Measurements from ENCODE around the gene PRKAG2. TPM values are rescaled to one million over a fixed set of nuclear protein-coding genes. Genes with fewer than 3 reads are reported as not detected.

The PRKAG2 gene
- total RNA-seq, 2 experiments from 2014 or later = 39.3 to 42.3 TPM

DNA sequence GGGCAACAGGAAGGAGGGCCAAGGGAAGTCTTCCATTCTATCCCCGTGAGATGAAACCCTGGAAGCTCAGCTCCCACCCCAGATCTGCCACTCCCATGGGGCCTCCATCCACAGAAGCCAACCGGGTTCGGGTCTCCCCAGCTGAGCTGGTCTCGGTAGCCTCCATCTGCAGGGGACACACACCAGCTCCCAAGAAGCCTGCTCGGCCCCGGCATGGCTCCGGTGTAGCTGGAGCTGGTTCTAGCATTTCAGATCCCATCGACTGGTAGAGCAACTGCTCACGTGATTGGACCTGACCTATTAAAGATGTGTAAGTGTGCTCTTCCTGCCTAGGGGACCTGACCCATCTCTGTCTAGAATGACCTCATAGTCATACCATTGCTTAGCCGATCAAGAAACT is 138.0 kb downstream of the PRKAG2 start:
- ChIA-PET POLR2A (no interaction called here), CTCF (no interaction called here)
- H3K4me1 Mint-ChIP-seq (ENCODE audit: low read depth) = peaks cover 12% of the 10 kb centered on the region
- Histone ChIP-seq H3K4me1 (ENCODE audit: insufficient read depth, low read length) (peaks cover 5% of the 10 kb centered on the region), H3K9me3 (ENCODE audit: control insufficient read depth in 1 of 2, insufficient read depth in 1 of 2, low read length in 2 of 2) (no peaks in the 10 kb centered on the region), H3K4me3 (ENCODE audit: low read length) (no peak overlapping the region), H3K27me3 (ENCODE audit: control insufficient read depth in 1 of 2, insufficient read depth in 2 of 2, low read length in 2 of 2) (no peaks in the 10 kb centered on the region), H3K36me3 (ENCODE audit: insufficient read depth, low read length) (no peaks in the 10 kb centered on the region), H3K27ac (ENCODE audit: low read depth in 1 of 2, low read length in 2 of 2) (no peak overlapping the region)
- no peak for DNase-seq
- TF ChIP-seq, protein P1, sequence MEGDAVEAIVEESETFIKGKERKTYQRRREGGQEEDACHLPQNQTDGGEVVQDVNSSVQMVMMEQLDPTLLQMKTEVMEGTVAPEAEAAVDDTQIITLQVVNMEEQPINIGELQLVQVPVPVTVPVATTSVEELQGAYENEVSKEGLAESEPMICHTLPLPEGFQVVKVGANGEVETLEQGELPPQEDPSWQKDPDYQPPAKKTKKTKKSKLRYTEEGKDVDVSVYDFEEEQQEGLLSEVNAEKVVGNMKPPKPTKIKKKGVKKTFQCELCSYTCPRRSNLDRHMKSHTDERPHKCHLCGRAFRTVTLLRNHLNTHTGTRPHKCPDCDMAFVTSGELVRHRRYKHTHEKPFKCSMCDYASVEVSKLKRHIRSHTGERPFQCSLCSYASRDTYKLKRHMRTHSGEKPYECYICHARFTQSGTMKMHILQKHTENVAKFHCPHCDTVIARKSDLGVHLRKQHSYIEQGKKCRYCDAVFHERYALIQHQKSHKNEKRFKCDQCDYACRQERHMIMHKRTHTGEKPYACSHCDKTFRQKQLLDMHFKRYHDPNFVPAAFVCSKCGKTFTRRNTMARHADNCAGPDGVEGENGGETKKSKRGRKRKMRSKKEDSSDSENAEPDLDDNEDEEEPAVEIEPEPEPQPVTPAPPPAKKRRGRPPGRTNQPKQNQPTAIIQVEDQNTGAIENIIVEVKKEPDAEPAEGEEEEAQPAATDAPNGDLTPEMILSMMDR (IDR thresholded peaks at IDR 0.05) = no peak
- H3K36me3 Mint-ChIP-seq (ENCODE audit: low read depth) = peaks cover 6% of the 10 kb centered on the region
- intact Hi-C loops (cut with DNase I, micrococcal nuclease) = no loop called here
- H3K27me3 Mint-ChIP-seq = no peaks in the 10 kb centered on the region
- no peak overlapping the region for H3K4me3 Mint-ChIP-seq
- no peaks in the 10 kb centered on the region for H3K9me3 Mint-ChIP-seq
- H3K27ac Mint-ChIP-seq = no peak overlapping the region
- ATAC-seq (ENCODE audit: poor library complexity) = no peak

DNA sequence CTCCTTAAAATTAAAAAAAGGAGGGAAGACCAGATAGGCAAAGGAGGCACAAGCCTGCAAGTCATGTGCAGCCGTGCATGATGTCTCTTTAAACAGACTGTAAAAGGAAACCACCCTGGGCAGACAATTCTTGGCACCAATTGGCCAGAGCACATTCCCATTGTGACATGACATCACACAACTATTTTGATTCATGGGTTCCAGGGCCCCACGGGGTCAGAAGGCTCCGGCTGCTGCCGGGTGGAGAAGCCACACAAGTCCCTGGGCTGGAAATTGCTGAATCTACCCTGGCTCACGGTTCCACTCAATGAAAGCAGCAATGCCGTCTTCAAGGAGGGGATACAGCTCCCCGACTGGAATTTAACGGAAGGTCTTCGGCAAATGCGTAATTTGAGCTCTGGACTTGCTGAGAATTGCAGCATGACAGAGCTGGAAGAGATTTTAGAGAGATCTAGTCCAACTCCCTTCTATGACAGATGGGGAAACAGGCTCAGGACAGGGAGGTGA is 140.5 kb downstream of the PRKAG2 start:
- no peaks in the 10 kb centered on the region for H3K36me3 ChIP-seq (ENCODE audit: insufficient read depth, low read length)
- no peaks in the 10 kb centered on the region for H3K4me1 ChIP-seq (ENCODE audit: insufficient read depth, low read length)
- POLR2A ChIA-PET = no interaction called here
- no peak overlapping the region for H3K27ac ChIP-seq (ENCODE audit: low read depth in 1 of 2, low read length in 2 of 2)
- Mint-ChIP-seq H3K9me3 (no peaks in the 10 kb centered on the region), H3K27me3 (no peaks in the 10 kb centered on the region), H3K4me3 (no peak overlapping the region), H3K4me1 (ENCODE audit: low read depth) (no peaks in the 10 kb centered on the region), H3K36me3 (ENCODE audit: low read depth) (no peaks in the 10 kb centered on the region), H3K27ac (no peak overlapping the region)
- H3K4me3 ChIP-seq (ENCODE audit: low read length) = no peak overlapping the region
- intact Hi-C loops (cut with DNase I, micrococcal nuclease) = no loop called here
- CTCF ChIA-PET = no interaction called here
- no peak for ATAC-seq (ENCODE audit: poor library complexity)
- no peak for DNase-seq
- H3K27me3 ChIP-seq (ENCODE audit: control insufficient read depth in 1 of 2, insufficient read depth in 2 of 2, low read length in 2 of 2) = no peaks in the 10 kb centered on the region
- no peaks in the 10 kb centered on the region for H3K9me3 ChIP-seq (ENCODE audit: control insufficient read depth in 1 of 2, insufficient read depth in 1 of 2, low read length in 2 of 2)
- TF ChIP-seq, protein P1 (IDR thresholded peaks at IDR 0.05) = no peak

DNA sequence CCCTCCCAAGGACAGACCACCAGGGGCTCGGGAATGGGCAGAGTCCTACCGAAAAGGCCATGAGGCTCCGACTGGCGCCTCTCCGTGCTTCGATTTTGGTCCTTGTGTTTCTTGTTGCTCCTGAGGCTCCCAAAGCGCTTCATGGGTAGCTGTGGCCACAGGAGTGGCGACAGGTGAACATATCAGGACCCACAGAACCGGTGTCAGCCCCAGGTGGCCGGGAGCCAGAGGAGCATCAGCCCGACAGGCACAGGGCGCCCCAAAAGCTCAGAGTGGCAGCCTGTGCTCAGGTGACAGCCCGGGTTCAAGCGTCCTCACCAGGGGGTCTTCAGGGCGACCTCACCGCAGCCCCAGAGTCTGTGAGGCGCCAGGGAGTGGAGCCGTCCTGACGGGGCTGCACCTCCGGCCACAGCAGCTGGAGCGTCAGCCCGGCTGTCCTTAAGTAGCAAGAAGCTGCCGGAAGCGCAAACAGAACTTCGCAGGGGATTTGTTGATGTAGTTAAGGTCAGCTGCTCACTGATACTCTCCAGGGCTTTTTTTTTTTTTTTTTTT is 141.0 kb downstream of the PRKAG2 start:
- no peak for DNase-seq
- no peak for ATAC-seq (ENCODE audit: poor library complexity)
- TF ChIP-seq, protein P1 (IDR thresholded peaks at IDR 0.05) = no peak
- no peak overlapping the region for H3K27ac ChIP-seq (ENCODE audit: low read depth in 1 of 2, low read length in 2 of 2)
- Mint-ChIP-seq H3K9me3 (no peaks in the 10 kb centered on the region), H3K27me3 (no peaks in the 10 kb centered on the region), H3K27ac (no peak overlapping the region), H3K36me3 (ENCODE audit: low read depth) (no peaks in the 10 kb centered on the region), H3K4me3 (no peak overlapping the region), H3K4me1 (ENCODE audit: low read depth) (no peaks in the 10 kb centered on the region)
- no peaks in the 10 kb centered on the region for H3K9me3 ChIP-seq (ENCODE audit: control insufficient read depth in 1 of 2, insufficient read depth in 1 of 2, low read length in 2 of 2)
- ChIA-PET CTCF (no interaction called here), POLR2A (no interaction called here)
- intact Hi-C loops (cut with DNase I, micrococcal nuclease) = no loop called here
- no peaks in the 10 kb centered on the region for H3K4me1 ChIP-seq (ENCODE audit: insufficient read depth, low read length)
- H3K36me3 ChIP-seq (ENCODE audit: insufficient read depth, low read length) = peaks cover 3% of the 10 kb centered on the region
- no peaks in the 10 kb centered on the region for H3K27me3 ChIP-seq (ENCODE audit: control insufficient read depth in 1 of 2, insufficient read depth in 2 of 2, low read length in 2 of 2)
- H3K4me3 ChIP-seq (ENCODE audit: low read length) = no peak overlapping the region
